WTC11 (cell line): ENCODE measurements around the gene SMG1. TPM values are rescaled to one million over a fixed set of nuclear protein-coding genes. Genes with fewer than 3 reads are reported as not detected.

Experiments used
- ATAC-seq: fragments of 200-7000 bp; cut with Tn5 transposase; 2 replicates; pipeline ENCODE4 v1.10.0; 2021; ENCODE audit warnings: mild to moderate bottlenecking, moderate library complexity
- CTCF ChIA-PET: fragments of 300-600 bp; sonication (Branson Sonifier 250); formaldehyde crosslinking; loops from one replicate; lab custom pipeline; 2021; ENCODE audit warnings: antibody characterized with exemption; lab: Charles Lee
- POLR2A ChIA-PET: fragments of 350-600 bp; sonication (Branson Sonifier 250); formaldehyde crosslinking; loops from one replicate; lab custom pipeline; 2021; ENCODE audit warnings: antibody characterized with exemption; lab: Charles Lee
- DNase-seq: peaks from one replicate; pipeline ENCODE4 v3.0.0; 2021; ENCODE audit warnings: low spot score
- H3K27ac Mint-ChIP-seq: 2 replicates; pipeline ENCODE4 v1.8.0; 2021; ENCODE audit warnings: mixed read lengths
- H3K27me3 Mint-ChIP-seq: 2 replicates; pipeline ENCODE4 v1.8.0; 2021; ENCODE audit warnings: low read depth, mild to moderate bottlenecking, moderate library complexity, mixed read lengths
- H3K36me3 Mint-ChIP-seq: 2 replicates; pipeline ENCODE4 v1.8.0; 2021; ENCODE audit warnings: mixed read lengths
- H3K4me1 Mint-ChIP-seq: 2 replicates; pipeline ENCODE4 v1.8.0; 2022; ENCODE audit warnings: mixed read lengths
- H3K4me3 Mint-ChIP-seq: 2 replicates; pipeline ENCODE4 v1.8.0; 2021; ENCODE audit warnings: mild to moderate bottlenecking, moderate library complexity, mixed read lengths
- H3K9me3 Mint-ChIP-seq: 2 replicates; pipeline ENCODE4 v1.8.0; 2021; ENCODE audit warnings: mixed read lengths
- CTCF ChIP-seq: fragments of 200-600 bp; IDR thresholded peaks from 2 replicates; pipeline ENCODE4 v1.8.0; 2022; ENCODE audit warnings: antibody characterized with exemption
- E2F1 ChIP-seq: sonication (generic); formaldehyde crosslinking; IDR thresholded peaks from 2 replicates; pipeline ENCODE4 v1.8.0; 2022; ENCODE audit warnings: mild to moderate bottlenecking, missing genetic modification reagents
- ELF4 ChIP-seq: sonication (generic); formaldehyde crosslinking; IDR thresholded peaks from 2 replicates; pipeline ENCODE4 v1.8.1; 2022; ENCODE audit warnings: low read depth, mild to moderate bottlenecking, moderate library complexity, missing genetic modification reagents
- ERG ChIP-seq: fragments of 250-450 bp; sonication (Bioruptor Pico); IDR thresholded peaks from 2 replicates; pipeline ENCODE4 v1.8.0; 2021; ENCODE audit warnings: mild to moderate bottlenecking
- FOXJ3 ChIP-seq: sonication (generic); formaldehyde crosslinking; IDR thresholded peaks from 2 replicates; pipeline ENCODE4 v1.9.0; 2021; ENCODE audit warnings: missing genetic modification reagents, mild to moderate bottlenecking, borderline replicate concordance
- GRHL2 ChIP-seq: fragments of 250-450 bp; sonication (Bioruptor Pico); IDR thresholded peaks from 2 replicates; pipeline ENCODE4 v1.8.0; 2022; ENCODE audit warnings: mild to moderate bottlenecking, moderate library complexity; ENCODE audit not compliant: insufficient replicate concordance, severe bottlenecking
- JUN ChIP-seq: sonication (generic); formaldehyde crosslinking; IDR thresholded peaks from 2 replicates; pipeline ENCODE4 v1.8.0; 2023; ENCODE audit warnings: mild to moderate bottlenecking, missing genetic modification reagents
- PRDM15 ChIP-seq: sonication (generic); formaldehyde crosslinking; IDR thresholded peaks from 2 replicates; pipeline ENCODE4 v1.8.0; 2022; ENCODE audit warnings: missing genetic modification reagents
- STAT6 ChIP-seq: sonication (generic); formaldehyde crosslinking; conservative IDR thresholded peaks from 2 replicates; pipeline ENCODE4 v1.8.1; 2023; ENCODE audit warnings: mild to moderate bottlenecking, low read depth, missing genetic modification reagents, moderate library complexity
- TCF7 ChIP-seq: sonication (generic); formaldehyde crosslinking; IDR thresholded peaks from 2 replicates; pipeline ENCODE4 v1.8.0; 2022; ENCODE audit warnings: mild to moderate bottlenecking, low read depth, missing genetic modification reagents, moderate library complexity
- ZBTB21 ChIP-seq: sonication (generic); formaldehyde crosslinking; IDR thresholded peaks from 2 replicates; pipeline ENCODE4 v1.8.1; 2023; ENCODE audit warnings: mild to moderate bottlenecking, missing genetic modification reagents, borderline replicate concordance
- ZNF138 ChIP-seq: sonication (generic); formaldehyde crosslinking; conservative IDR thresholded peaks from 2 replicates; pipeline ENCODE4 v1.8.1; 2022; ENCODE audit warnings: mild to moderate bottlenecking, moderate library complexity, missing genetic modification reagents
- ZNF425 ChIP-seq: fragments of 250-450 bp; sonication (Bioruptor Pico); conservative IDR thresholded peaks from 2 replicates; pipeline ENCODE4 v1.9.0; 2021; ENCODE audit warnings: mild to moderate bottlenecking
- ZNF671 ChIP-seq: fragments of 250-450 bp; sonication (Bioruptor Pico); IDR thresholded peaks from 2 replicates; pipeline ENCODE4 v1.8.0; 2021; ENCODE audit warnings: mild to moderate bottlenecking
- total RNA-seq: library from RNA; stranded (reverse); gene quantifications from 3 replicates; pipeline ENCODE4 v1.2.3, GENCODE V29; 2021

SMG1 gene
- total RNA-seq, 1 experiment from 2014 or later, result 72.2 TPM

GRCh38 chr16:18953547-18953946, 27.3 kb upstream of the SMG1 start:
- POLR2A ChIA-PET, result no interaction called here
- H3K9me3 Mint-ChIP-seq, result no peaks in the 10 kb centered on the region
- TF ChIP-seq JUN (CRISPR knock-in tag) (no peak), GRHL2 (no peak), TCF7 (no peak), ZNF671 (CRISPR knock-in tag) (no peak), CTCF (no peak), E2F1 (CRISPR knock-in tag) (no peak), STAT6 (CRISPR knock-in tag) (no peak), ZBTB21 (no peak), FOXJ3 (CRISPR knock-in tag) (no peak), ZNF425 (CRISPR knock-in tag) (no peak), ZNF138 (CRISPR knock-in tag) (no peak)
- TF ChIP-seq, all 79 proteins: peak for 0
- H3K27me3 Mint-ChIP-seq, result no peaks in the 10 kb centered on the region
- H3K36me3 Mint-ChIP-seq, result no peaks in the 10 kb centered on the region
- CTCF ChIA-PET, result interaction anchor here (1.1 to 1.7 kb wide), 2 partner anchors 30 to 152 kb away, joined by 4 to 5 read pairs; partner anchors contain the start of genes ARL6IP1 and TMC7
- DNase-seq (no peak), ATAC-seq (no peak)
- H3K27ac Mint-ChIP-seq, result no peak overlapping the region
- H3K4me1 Mint-ChIP-seq, result 0 out of 2 replicates have a peak, but pooled peaks cover 4% of the 10 kb centered on the region
- no peak overlapping the region for H3K4me3 Mint-ChIP-seq

- DNase-seq (no peak), ATAC-seq (no peak)
- ChIA-PET POLR2A (no interaction called here), CTCF (no interaction called here)
- H3K9me3 Mint-ChIP-seq, result no peaks in the 10 kb centered on the region
- no peak overlapping the region for H3K27ac Mint-ChIP-seq
- no peaks in the 10 kb centered on the region for H3K27me3 Mint-ChIP-seq
- H3K4me1 Mint-ChIP-seq, result peaks cover 12% of the 10 kb centered on the region
- H3K36me3 Mint-ChIP-seq, result no peaks in the 10 kb centered on the region
- no peak overlapping the region for H3K4me3 Mint-ChIP-seq
- no peak for TF ChIP-seq ERG (CRISPR knock-in tag)
- TF ChIP-seq PRDM15 (CRISPR knock-in tag), result no peak
- TF ChIP-seq ELF4 (CRISPR knock-in tag), result no peak
These were observed 24.4 kb upstream of the SMG1 start for GRCh38 chr16:18950469-18951185.
